GM12874 (cell line): ENCODE results near the gene CYP2J2.

ENCODE experiments used
- CTCF ChIP-seq: IDR thresholded peaks from 2 replicates; pipeline ENCODE4 v1.5.1; 2011; ENCODE audit warnings: low read depth, mild to moderate bottlenecking, control low read depth, low read length, moderate library complexity; ENCODE audit not compliant: insufficient read depth

CYP2J2 gene

GRCh38 chr1:59926381-59927123 lies at the start of gene CYP2J2:
Gene CYP2J2, minus strand, starts transcription at chr1:59926773. Its CDS starts 27 bp downstream, at chr1:59926746.
- TF ChIP-seq CTCF, result no peak

- no peak for TF ChIP-seq CTCF
Observed at GRCh38 chr1:59973719-59974118, 47.1 kb upstream of the CYP2J2 start.

- no peak for TF ChIP-seq CTCF
Observed at GRCh38 chr1:59972216-59972927, 45.8 kb upstream of the CYP2J2 start.

- TF ChIP-seq CTCF, result peak; percentile 91
Observed at GRCh38 chr1:59971464-59971911, 44.9 kb upstream of the CYP2J2 start.

- TF ChIP-seq CTCF, result no peak
Observed at GRCh38 chr1:59967780-59968179, 41.2 kb upstream of the CYP2J2 start.

- no peak for TF ChIP-seq CTCF
Observed at GRCh38 chr1:59967141-59967697, 40.6 kb upstream of the CYP2J2 start.

GRCh38 chr1:59952065-59952464 lies 25.5 kb upstream of the CYP2J2 start:
- no peak for TF ChIP-seq CTCF
